ENCODE data around the gene ZNF776. TPM values are rescaled to one million over a fixed set of nuclear protein-coding genes. Genes with fewer than 3 reads are reported as not detected.

Gene ZNF776
- total and polyA plus RNA-seq, 4 donors: 2.9 to 33.8 (median 9.8) TPM

DNA sequence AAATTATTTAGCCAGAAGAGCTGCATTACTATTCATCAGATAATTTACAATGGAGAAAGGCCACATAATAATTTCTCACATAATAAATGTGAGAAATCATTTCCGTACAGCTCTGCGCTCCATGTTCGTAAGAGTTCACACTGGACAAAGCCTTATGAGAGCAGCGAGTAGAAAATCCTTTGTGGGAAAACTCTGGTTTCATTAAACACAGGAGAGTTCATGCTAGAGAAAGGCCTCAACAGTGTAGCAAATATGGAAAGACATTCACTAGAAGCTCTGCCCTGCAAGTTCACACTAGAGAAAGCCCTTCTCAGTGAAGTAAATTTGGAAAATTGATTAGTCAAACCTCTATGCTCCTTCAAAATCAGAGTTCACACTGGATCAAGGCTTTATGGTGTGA lies 8.4 kb downstream of the ZNF776 start:
- H3K9ac ChIP-seq (ENCODE audit: insufficient read depth in 1 of 2, low read length in 2 of 2): no peak overlapping the region
- H3K9me3 ChIP-seq (ENCODE audit: control insufficient read depth in 4 of 4, insufficient read depth in 3 of 4, low read length in 3 of 4): peaks cover 6 to 56% (median 40%) of the 10 kb centered on the region in 4 donors
- TF ChIP-seq, protein P1, sequence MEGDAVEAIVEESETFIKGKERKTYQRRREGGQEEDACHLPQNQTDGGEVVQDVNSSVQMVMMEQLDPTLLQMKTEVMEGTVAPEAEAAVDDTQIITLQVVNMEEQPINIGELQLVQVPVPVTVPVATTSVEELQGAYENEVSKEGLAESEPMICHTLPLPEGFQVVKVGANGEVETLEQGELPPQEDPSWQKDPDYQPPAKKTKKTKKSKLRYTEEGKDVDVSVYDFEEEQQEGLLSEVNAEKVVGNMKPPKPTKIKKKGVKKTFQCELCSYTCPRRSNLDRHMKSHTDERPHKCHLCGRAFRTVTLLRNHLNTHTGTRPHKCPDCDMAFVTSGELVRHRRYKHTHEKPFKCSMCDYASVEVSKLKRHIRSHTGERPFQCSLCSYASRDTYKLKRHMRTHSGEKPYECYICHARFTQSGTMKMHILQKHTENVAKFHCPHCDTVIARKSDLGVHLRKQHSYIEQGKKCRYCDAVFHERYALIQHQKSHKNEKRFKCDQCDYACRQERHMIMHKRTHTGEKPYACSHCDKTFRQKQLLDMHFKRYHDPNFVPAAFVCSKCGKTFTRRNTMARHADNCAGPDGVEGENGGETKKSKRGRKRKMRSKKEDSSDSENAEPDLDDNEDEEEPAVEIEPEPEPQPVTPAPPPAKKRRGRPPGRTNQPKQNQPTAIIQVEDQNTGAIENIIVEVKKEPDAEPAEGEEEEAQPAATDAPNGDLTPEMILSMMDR (IDR thresholded peaks at IDR 0.05; ENCODE audit: control extremely low read depth, extremely low read depth): no peak
- H3K4me3 ChIP-seq: no peak overlapping the region
- ATAC-seq (ENCODE audit: insufficient read depth, low FRiP score): no peak
- WGBS, 2 donors: 85 to 98% methylated on average over 4 of the region's 4 CpGs
- H3K27ac ChIP-seq (ENCODE audit: low read depth in 1 of 2, low read length in 1 of 2): no peak overlapping the region
- no peaks in the 10 kb centered on the region for H3K27me3 ChIP-seq (ENCODE audit: control insufficient read depth in 3 of 3, insufficient read depth in 3 of 3, low read length in 2 of 3)
- no peak for DNase-seq
- no peaks in the 10 kb centered on the region for H3K4me1 ChIP-seq (ENCODE audit: control insufficient read depth in 5 of 5, insufficient read depth in 5 of 5, low read length in 5 of 5)
- peaks cover 56 to 93% (median 79%) of the 10 kb centered on the region in 4 donors for H3K36me3 ChIP-seq (ENCODE audit: control insufficient read depth in 4 of 4, insufficient read depth in 4 of 4, low read length in 4 of 4)

DNA sequence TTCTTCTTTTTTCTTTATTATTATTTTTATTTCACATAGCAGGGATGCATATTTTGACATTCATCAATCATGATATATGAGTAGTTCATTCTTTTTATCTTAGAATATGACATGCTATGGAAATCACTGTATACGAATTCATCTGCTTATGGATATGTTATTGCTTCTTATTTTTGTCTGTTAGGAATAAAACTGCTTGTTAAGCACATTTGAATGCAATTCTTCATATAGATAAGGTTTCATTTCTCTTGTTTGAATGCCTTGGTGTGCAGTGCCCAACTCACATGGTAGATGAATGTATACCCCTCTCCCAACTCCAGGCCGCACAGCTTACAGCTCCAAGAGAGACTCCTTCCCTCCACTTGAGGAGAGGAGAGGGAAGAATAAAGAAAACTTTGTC lies 11.3 kb downstream of the ZNF776 start:
- WGBS, 2 donors: 94 to 96% methylated on average over 2 of the region's 2 CpGs
- no peak for ATAC-seq (ENCODE audit: insufficient read depth, low FRiP score)

DNA sequence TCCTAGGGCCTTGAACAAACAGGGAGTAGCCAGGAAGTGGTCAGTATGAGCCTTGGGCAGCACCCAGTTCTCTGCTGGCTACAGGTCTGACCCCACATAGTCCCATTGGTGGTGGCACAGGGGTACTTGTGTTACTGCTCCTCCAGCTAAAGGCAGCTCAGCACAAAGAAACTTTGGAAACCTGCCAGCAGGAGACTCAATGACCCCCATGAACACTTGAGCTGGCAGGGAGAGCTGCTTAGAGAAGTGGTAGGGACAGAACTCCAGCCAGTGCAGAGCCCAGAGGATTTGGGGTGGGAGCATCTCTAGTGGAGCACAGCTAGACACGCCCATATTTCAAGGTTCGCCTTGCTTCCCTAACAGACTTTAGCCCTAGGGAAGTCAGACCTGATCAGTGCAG lies 12.5 kb downstream of the ZNF776 start:
- peak in 2 of 3 donors; percentile 15 to 22 for DNase-seq
- H3K27me3 ChIP-seq (ENCODE audit: control insufficient read depth in 3 of 3, insufficient read depth in 3 of 3, low read length in 2 of 3): no peaks in the 10 kb centered on the region
- TF ChIP-seq, protein P1 (IDR thresholded peaks at IDR 0.05; ENCODE audit: control extremely low read depth, extremely low read depth): no peak
- ATAC-seq (ENCODE audit: insufficient read depth, low FRiP score): no peak
- H3K4me1 ChIP-seq (ENCODE audit: control insufficient read depth in 5 of 5, insufficient read depth in 5 of 5, low read length in 5 of 5): no peaks in the 10 kb centered on the region
- peaks cover 29 to 76% (median 51%) of the 10 kb centered on the region in 4 donors for H3K36me3 ChIP-seq (ENCODE audit: control insufficient read depth in 4 of 4, insufficient read depth in 4 of 4, low read length in 4 of 4)
- 94 to 96% methylated on average over 2 of the region's 2 CpGs for WGBS, 2 donors
- H3K9ac ChIP-seq (ENCODE audit: insufficient read depth in 1 of 2, low read length in 2 of 2): no peak overlapping the region
- H3K4me3 ChIP-seq: no peak overlapping the region
- peaks cover 0 to 35% (median 14%) of the 10 kb centered on the region in 4 donors for H3K9me3 ChIP-seq (ENCODE audit: control insufficient read depth in 4 of 4, insufficient read depth in 3 of 4, low read length in 3 of 4)
- H3K27ac ChIP-seq (ENCODE audit: low read depth in 1 of 2, low read length in 1 of 2): no peak overlapping the region

More for the DNA sequence above, 11.3 kb downstream of the ZNF776 start:
- TF ChIP-seq, protein P1 (IDR thresholded peaks at IDR 0.05; ENCODE audit: control extremely low read depth, extremely low read depth): no peak
- Histone ChIP-seq H3K27me3 (ENCODE audit: control insufficient read depth in 3 of 3, insufficient read depth in 3 of 3, low read length in 2 of 3) (no peaks in the 10 kb centered on the region), H3K4me1 (ENCODE audit: control insufficient read depth in 5 of 5, insufficient read depth in 5 of 5, low read length in 5 of 5) (no peaks in the 10 kb centered on the region), H3K9me3 (ENCODE audit: control insufficient read depth in 4 of 4, insufficient read depth in 3 of 4, low read length in 3 of 4) (peaks cover under 1 to 39% (median 24%) of the 10 kb centered on the region in 4 donors), H3K4me3 (no peak overlapping the region), H3K36me3 (ENCODE audit: control insufficient read depth in 4 of 4, insufficient read depth in 4 of 4, low read length in 4 of 4) (peaks cover 40 to 81% (median 59%) of the 10 kb centered on the region in 4 donors), H3K27ac (ENCODE audit: low read depth in 1 of 2, low read length in 1 of 2) (no peak overlapping the region), H3K9ac (ENCODE audit: insufficient read depth in 1 of 2, low read length in 2 of 2) (no peak overlapping the region)
- DNase-seq: no peak

Data from lung (tissue), 12 donors.